SK-N-SH (cell line): Measurements from ENCODE around the gene CCDC80.

ENCODE experiments used
- EZH2phosphoT487 ChIP-seq: fragments of 200-600 bp; sonication (generic); IDR thresholded peaks from 2 replicates; pipeline ENCODE4 v1.6.1; 2017; ENCODE audit warnings: low read depth, mixed run types, mild to moderate bottlenecking, antibody characterized with exemption, moderate library complexity, borderline replicate concordance
- FOSL2 ChIP-seq: IDR thresholded peaks from 2 replicates; pipeline ENCODE4 v1.4.0; 2012; ENCODE audit warnings: low read depth, mild to moderate bottlenecking, moderate library complexity, borderline replicate concordance
- GABPA ChIP-seq: IDR thresholded peaks from 2 replicates; pipeline ENCODE4 v1.4.0; 2012; ENCODE audit warnings: low read depth, mild to moderate bottlenecking
- RAD21 ChIP-seq: IDR thresholded peaks from 2 replicates; pipeline ENCODE4 v1.6.1; 2012; ENCODE audit warnings: mild to moderate bottlenecking, low read length
- USF2 ChIP-seq: fragments of 150-350 bp; IDR thresholded peaks from 2 replicates; pipeline ENCODE4 v1.6.1; 2017; ENCODE audit warnings: antibody characterized with exemption, low read length, low read depth, borderline replicate concordance

GRCh38 chr3:112637700-112638099 is 3.2 kb downstream of the CCDC80 start:
- TF ChIP-seq RAD21 (no peak), GABPA (no peak), EZH2phosphoT487 (no peak), USF2 (no peak), FOSL2 (no peak)
